NCI-H2227 (cell line): ENCODE results near the gene P2RY14.
"Not testable (repeated sequence)": the region's sequence is repeated elsewhere in the genome, so short reads cannot be mapped to it uniquely, and the experiment has no call there.

Experiments used
- DNase-seq: peaks from one replicate; lab custom pipeline; 2025; ENCODE audit not compliant: unreplicated experiment; lab: John Stamatoyannopoulos, UW

P2RY14 gene

DNA sequence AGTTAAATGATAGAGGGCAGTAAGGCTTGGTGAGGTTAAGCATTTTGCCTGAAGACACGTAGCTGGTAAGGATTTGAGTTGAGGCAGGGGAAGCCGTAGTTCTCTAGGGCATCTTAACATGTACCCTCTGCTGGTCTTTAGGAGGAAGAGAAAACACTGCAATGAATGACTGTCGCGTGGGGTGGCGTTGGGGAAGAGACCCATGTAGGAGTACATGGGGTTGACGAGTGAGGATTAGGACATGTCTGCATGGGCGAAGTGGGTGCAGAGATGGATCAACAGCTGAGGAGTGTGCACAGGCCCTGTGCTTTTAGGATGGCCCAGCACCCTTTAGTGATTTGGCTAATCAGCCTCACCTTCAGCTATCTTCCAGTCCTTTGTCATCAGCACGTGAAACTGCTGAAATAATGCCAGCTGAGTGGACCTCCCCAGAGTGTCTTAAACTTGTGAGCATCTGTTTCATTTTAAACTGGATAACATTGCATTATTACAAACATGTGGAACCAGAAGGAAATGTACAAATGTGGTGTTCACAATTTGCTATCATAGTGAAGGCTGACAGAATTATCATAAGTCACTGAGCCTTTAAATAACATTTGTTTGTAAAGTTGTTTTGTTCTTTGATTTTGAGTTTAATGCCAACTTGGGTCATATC lies 15.3 kb downstream of the P2RY14 start:
- DNase-seq = no peak

GRCh38 chr3:151259664-151260063 lies 18.7 kb downstream of the P2RY14 start:
- no peak for DNase-seq

- DNase-seq = no peak
These were observed 21.6 kb downstream of the P2RY14 start for GRCh38 chr3:151256749-151257148.

DNA sequence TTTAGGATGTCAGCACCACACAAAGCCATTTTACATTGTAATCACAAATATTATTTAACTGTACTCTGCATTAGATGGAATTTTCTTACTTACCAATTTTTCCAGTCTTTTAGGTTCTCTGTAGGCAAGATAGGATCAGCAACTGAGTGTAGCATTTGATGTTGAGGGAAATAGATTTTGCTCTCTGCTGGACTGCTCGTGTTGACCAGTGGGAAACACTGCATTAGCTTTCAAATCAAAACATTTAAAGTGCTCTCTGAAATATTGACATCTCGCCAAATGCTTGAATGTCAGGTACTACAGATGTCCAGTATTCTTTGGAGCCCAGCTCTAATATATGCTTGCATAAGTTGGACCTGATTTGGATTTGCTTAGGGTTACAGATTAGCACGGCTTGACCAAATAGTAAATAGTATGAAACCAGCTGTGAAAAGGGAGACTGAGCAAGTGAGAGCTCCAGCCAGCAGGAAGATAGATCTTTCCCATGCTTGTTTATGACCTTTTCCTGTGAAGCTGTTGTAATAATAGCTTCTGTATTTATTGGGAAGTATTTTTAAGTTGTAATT lies 29.5 kb downstream of the P2RY14 start:
- no peak for DNase-seq

DNA sequence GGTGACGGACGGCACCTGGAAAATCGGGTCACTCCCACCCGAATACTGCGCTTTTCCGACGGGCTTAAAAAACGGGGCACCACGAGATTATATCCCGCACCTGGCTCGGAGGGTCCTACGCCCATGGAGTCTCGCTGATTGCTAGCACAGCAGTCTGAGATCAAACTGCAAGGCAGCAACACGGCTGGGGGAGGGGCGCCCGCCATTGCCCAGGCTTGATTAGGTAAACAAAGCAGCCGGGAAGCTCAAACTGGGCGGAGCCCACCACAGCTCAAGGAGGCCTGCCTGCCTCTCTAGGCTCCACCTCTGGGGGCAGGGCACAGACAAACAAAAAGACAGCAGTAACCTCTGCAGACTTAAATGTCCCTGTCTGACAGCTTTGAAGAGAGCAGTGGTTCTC lies 36.3 kb downstream of the P2RY14 start:
- DNase-seq = not testable (repeated sequence)

GRCh38 chr3:151236736-151237135 lies 41.6 kb downstream of the P2RY14 start:
- DNase-seq = no peak

DNA sequence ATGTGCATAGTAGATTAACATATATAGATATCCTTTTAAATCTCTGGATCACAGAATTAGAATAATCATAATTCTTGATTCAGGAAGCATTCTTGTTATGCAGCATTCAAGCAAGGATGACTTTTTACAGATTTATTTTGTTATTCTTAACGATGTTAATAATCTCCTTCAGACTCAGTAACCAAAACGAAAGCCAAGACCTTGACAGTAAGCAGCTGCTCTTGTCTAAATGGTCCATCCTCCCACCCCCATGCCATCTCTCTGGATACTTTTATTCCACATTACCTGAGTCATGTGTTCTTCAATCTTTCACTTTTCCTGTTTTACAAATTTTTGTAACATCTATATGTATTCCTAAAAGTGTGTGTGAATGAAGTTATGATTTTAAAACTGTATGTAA lies 42.0 kb downstream of the P2RY14 start:
- DNase-seq = no peak

DNA sequence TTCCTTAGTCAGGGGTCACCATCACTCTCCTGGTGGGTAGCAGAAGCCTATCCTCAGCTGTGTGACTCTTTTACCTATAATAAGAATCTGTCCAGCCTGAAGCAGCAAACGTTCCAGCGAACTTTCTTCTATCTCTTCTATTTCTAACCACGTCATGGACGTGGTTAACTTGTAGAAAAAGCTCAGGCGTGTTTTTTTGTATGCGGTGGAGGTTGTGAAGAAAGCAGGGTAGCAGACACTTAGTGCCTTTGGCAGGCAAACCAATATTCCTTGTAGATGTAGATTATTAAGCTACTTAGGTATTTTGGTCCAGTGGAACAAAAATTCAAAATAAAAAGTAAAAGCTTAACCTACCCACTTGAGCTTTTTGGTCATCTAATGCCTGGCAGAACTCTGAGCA lies 43.5 kb downstream of the P2RY14 start:
- no peak for DNase-seq

- DNase-seq = no peak
These were observed 45.4 kb downstream of the P2RY14 start for GRCh38 chr3:151232991-151233390.

DNA sequence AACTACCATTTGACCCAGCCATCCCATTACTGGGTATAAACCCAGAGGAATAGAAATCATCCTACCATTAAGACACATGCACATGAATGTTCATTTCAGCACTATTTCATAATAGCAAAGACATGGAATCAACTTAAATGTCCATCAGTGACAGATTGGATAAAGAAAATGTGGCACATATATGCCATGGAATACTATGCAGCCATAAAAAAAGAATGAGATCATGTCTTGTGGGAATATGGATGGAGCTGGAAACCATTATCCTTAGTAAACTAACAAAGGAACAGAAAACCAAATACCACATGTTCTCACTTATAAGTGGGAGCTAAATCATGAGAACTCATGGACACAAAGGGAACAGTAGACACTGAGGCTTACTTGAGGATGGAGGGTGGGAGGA lies 45.9 kb downstream of the P2RY14 start:
- DNase-seq = not testable (repeated sequence)

DNA sequence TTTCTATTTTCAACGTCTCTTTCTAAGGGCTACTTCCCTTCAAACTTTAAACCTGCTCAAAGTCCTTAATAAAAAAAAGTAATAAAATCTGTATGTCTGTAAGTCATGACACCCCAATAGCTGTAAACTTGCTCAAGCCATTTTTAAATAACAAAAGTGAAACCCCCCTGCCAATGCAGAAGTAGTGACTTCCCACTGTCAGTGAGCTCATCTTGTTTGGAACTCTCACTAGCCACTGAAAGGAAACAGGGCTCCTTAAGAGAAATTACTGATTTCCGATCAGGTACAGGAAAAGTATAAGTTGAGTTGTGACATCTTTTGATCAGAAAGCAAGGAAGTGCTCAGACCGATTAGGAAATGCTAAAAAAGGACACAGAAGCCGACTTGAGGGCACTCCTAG lies 47.7 kb downstream of the P2RY14 start:
- DNase-seq = no peak

DNA sequence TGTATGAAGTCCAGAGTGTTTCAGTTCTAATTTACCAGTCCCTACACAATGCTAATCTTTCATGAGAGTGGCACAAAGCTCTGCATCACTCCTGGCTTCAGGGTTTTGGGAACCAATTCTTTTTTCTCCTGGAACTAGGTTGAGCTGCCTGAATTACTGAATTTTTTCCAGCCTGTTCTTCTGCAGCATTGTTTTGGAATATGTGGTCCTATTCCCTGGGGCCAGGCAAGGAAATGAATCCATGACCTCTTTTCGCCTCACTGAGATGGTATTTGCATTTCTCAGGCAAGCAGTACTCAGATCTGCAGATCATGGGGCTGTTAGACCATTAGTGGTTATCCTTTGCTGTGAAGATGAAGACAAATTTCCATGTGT lies 49.7 kb downstream of the P2RY14 start:
- no peak for DNase-seq

DNA sequence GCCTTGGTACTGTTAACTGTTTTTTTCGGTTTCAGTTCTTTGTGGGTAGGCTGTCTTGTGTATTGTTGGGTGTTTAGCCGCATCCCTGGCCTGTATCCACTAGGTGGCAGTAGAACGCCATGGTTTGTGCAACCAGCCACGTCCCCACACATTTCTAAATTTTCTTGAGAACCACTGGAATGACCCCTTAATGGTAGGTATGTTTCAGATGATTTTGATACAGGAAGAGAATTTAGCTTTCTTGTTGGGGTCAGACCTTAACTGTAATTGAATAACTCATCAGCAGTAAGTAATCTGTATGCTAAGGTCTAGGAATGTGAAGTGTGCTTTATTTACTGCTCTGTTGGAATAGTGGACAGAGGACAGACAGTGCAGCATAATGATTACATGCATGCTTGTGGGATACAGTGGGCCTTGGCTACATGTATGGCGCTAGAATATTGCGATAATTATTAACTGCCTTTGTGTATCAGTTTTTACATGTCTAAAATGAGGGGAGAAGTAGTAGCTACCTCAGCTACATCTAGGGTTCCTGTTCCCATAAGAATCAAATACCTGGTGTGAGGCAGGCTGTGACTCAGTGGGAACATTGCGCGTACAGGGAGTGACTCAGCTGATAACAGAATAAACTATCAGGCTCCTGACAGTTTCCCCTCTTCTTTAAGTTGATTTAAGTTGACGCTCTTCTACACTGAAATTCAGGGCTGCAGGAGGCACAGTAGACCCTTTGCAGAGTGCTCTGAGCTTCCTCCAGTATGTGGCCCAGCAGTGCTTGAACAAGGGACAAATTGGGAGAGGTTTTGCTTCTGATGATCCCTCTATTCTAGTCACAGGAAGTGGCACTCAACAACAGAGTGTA lies 50.3 kb downstream of the P2RY14 start:
- DNase-seq = peak; percentile 67

- DNase-seq = no peak
These were observed 51.0 kb downstream of the P2RY14 start for GRCh38 chr3:151227266-151227806.

GRCh38 chr3:151226825-151227224 lies 51.5 kb downstream of the P2RY14 start:
- no peak for DNase-seq

- no peak for DNase-seq
These were observed 52.2 kb downstream of the P2RY14 start for GRCh38 chr3:151226088-151226563.

DNA sequence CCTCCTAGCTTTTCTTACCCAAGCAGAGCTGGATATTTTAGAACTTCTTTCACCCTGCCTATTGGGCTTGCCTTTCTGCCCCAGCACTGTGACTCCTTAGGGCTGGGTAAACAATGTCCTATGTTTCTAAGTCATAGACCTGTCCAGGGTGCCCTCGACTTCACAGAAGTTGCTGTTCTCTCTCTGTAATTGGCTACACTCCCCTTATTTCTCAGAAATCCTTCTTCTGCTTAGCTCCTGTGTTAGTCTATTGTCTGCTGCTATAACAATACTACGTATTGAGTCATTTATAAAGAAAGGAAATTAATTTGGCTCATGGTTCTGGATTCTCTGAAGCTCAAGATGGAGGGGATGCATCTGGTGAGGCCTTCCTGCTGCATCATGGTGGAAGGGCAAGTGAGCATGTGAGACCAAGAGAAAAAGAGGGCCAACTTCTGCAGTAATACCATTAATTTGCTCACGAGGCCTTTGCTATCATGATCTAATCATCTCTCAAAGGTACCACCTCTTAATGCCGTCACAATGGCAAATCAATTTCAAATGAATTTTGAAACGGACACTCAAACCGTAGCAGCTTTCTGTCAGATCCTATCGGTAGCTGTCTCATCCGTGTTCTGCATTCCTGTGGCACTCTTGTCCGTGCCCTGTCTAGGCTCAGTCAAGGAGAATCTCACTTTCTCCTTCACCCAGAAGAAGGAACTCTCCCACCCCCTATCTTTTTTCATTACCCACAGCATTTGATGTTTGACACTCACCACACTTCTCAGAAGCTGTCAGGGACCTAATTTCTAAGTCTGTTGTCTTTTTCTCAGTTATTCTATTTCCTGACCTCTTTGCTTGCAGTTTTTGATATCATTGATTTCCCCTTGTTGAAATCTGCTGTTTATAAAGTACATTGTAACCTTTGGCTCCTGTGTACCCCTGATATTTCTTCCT lies 53.0 kb downstream of the P2RY14 start:
- DNase-seq = no peak

- DNase-seq = no peak
These were observed 54.0 kb downstream of the P2RY14 start for GRCh38 chr3:151224268-151224866.

DNA sequence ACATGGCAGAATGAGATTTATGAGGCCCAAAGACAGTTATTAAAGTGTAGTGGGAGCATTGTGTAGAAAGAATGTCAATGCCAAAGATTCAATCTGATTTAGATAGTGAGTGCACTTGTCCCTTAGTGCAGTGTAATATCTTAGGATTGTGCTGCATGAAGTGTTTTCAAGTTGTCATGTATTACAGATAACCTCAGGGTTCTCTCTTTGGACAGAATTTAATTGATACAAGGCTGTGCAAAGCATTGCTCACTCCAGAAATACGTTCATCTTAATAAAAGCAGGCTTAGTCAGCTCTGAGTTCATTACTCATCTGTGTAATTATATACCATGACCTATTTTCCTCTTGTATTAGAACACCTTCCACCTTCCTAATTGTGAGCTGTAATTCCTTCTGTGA lies 59.3 kb downstream of the P2RY14 start:
- no peak for DNase-seq

DNA sequence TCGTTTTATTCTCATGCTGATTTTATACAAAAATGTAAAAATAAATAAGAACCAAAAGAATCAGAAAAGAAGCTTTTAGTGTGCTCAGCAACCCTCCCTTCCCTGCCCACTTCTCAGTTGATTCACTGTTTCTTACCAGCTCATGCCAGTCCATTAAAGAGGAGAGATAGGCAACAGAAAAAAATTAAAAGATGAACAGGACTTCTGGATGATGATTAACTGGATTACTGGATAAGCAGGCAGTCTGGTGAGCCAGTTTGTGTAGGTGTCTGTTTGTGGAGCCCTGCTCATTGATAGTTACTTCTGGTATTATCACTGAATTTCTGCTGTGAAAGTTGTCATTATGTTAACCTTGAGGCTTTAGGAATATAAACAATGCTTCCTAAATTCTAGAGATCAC lies 60.2 kb downstream of the P2RY14 start:
- no peak for DNase-seq
